ENCODE data around the gene IL17RB.

The IL17RB gene, protein sequence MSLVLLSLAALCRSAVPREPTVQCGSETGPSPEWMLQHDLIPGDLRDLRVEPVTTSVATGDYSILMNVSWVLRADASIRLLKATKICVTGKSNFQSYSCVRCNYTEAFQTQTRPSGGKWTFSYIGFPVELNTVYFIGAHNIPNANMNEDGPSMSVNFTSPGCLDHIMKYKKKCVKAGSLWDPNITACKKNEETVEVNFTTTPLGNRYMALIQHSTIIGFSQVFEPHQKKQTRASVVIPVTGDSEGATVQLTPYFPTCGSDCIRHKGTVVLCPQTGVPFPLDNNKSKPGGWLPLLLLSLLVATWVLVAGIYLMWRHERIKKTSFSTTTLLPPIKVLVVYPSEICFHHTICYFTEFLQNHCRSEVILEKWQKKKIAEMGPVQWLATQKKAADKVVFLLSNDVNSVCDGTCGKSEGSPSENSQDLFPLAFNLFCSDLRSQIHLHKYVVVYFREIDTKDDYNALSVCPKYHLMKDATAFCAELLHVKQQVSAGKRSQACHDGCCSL

DNA sequence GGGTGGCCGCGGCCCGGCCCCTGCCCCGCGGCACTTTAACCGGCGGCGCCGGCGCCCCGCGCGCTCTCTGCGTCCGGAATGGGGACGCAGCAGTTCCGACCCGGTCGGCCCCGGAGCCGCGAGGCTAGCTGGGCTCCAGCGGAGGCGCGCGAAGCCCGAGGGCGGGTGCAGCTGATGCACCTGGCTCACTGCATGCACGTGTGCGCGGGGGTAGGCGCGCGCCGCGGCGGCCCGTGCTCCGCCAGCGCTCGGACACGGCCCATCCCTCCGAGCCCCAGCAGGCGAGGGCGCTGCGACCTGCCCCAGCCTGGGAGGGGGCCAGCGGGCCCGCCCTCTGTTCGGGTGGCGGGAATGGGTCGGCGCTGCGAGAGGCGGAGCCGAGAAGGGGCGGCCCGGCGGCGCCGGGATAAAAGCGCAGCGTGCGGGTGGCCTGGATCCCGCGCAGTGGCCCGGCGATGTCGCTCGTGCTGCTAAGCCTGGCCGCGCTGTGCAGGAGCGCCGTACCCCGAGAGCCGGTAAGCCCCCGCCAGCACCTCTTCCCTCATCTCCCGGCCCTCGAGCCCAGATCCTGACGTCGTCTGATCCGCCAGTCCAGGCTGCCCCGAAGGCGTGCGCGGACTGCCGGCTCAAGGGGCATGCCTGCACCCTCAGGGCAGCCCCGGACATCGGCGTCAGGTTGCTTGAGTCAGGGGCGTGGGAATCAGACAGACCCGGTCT is at the start of gene IL17RB, which contains the start of gene CHDH:
IL17RB (plus strand) TSS at position 435 of the 717 bp plus-strand sequence; CDS start at position 456, 21 bp downstream.
CHDH (minus strand) TSS at position 286 of the 717 bp plus-strand sequence. CDS start 22,411 bp downstream, outside the sequence.
- TF ChIP-seq, protein P1, sequence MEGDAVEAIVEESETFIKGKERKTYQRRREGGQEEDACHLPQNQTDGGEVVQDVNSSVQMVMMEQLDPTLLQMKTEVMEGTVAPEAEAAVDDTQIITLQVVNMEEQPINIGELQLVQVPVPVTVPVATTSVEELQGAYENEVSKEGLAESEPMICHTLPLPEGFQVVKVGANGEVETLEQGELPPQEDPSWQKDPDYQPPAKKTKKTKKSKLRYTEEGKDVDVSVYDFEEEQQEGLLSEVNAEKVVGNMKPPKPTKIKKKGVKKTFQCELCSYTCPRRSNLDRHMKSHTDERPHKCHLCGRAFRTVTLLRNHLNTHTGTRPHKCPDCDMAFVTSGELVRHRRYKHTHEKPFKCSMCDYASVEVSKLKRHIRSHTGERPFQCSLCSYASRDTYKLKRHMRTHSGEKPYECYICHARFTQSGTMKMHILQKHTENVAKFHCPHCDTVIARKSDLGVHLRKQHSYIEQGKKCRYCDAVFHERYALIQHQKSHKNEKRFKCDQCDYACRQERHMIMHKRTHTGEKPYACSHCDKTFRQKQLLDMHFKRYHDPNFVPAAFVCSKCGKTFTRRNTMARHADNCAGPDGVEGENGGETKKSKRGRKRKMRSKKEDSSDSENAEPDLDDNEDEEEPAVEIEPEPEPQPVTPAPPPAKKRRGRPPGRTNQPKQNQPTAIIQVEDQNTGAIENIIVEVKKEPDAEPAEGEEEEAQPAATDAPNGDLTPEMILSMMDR (IDR thresholded peaks at IDR 0.05; ENCODE audit: insufficient read depth, missing control alignments): no peak
- DNase-seq (ENCODE audit: insufficient read length, low spot score) (no peak), FAIRE-seq (no peak)

DNA sequence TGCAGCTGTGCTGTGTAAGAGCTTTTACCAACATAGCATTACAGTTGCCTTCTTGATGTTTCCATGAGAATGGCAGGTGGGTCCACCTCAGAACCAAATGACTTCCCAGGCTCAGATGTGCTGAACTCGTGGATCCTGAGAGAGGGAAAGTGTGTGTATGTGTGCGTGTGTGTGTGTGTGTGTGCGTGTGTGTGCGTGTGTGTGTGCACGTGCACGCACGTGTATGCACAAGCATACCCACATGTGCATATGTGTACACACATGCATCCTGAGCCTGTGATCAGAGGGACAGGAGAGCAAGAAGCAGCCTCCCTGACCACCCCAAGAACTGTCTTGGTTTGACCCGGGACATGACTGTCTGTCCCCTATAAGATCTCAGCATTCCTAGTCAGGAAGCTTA is 48.2 kb upstream of the IL17RB start:
- TF ChIP-seq, protein P1 (IDR thresholded peaks at IDR 0.05; ENCODE audit: insufficient read depth, missing control alignments): no peak
- DNase-seq (ENCODE audit: insufficient read length, low spot score): no peak
- FAIRE-seq: no peak

DNA sequence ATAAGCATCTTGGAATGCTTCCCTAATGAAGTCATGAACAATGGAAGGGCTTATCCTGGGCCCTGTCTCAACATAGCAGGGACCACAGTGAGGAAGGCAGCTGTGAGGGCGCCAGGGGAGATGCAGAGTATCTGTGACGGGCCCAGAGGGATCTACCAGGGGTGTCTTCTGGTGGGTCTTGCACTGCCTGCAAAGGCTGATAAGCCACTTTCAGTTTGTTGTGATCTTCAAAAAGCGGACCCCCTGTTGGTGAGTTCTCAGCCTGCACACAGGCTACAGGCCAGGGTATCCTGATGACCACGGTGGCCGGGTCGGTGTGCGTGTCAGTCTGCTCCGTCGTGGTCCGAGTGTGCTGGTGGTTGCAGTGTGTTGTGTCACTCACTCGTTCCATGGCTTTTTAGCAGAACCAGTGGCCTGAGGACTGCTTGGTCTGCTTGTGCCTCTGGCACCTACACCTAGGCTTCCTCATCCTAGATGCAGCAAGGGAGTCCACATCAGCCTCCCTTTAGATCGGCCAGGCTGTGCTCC is 47.0 kb upstream of the IL17RB start:
- no peak for FAIRE-seq
- no peak for DNase-seq (ENCODE audit: insufficient read length, low spot score)
- TF ChIP-seq, protein P1 (IDR thresholded peaks at IDR 0.05; ENCODE audit: insufficient read depth, missing control alignments): no peak

DNA sequence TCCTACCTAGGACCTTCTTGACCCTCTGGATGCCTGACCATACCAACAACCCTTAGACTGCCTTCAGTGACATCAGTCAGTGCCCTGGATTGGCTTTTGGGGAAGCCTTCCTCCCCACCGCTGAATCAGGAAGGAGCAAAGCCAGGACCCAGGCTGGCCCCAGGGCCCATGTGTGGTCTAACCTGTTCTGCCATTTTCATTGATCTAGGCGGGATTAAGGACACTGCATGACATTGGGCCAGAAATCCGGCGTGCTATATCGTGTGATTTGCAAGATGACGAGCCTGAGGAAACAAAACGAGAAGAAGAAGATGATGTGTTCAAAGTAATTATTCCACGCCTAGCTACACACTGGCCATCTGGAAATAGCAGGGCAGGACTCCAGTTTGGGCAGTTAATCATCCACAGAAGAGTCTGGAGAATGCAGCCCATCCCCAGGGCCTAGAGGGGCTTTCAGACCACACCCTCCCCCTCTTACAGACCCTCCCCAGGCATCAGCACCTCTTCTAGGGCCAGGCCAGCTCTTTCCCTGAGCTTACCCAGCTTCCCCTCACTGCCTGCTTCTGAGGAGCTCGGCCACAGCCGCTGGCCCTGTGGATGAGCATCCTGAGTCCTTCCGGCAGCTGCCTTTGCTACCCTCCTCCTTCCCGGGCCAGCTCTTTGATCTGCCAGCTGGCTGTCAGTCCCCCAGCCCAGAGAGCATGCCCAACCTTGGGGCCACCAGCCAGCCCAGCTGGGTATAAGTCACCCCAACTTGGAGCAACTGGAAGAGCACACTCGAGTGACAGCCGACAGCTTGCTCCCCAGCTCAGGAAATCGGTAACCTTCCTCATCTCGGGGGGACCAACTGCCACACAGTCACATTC is 46.1 kb upstream of the IL17RB start:
- DNase-seq (ENCODE audit: insufficient read length, low spot score): no peak
- FAIRE-seq: no peak
- TF ChIP-seq, protein P1 (IDR thresholded peaks at IDR 0.05; ENCODE audit: insufficient read depth, missing control alignments): no peak

DNA sequence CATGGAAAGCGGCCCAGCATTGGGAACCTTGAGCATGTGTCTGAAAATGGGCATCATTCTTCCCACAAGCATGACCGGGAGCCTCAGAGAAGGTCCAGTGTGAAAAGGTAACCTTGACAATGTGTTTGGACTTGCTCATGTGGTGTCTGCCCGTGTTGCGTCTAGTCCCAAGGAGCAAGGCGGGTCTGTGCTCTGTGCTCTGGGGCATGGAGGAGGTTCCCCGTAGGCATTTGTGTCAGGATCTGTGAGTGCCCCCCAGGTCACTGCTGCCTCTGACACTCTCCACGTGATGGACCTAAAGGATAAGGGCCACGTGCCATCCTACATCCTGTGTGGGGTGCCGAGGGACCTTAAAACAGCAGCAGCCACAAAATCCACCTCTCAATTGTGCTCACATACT is 45.0 kb upstream of the IL17RB start:
- no peak for DNase-seq (ENCODE audit: insufficient read length, low spot score)
- TF ChIP-seq, protein P1 (IDR thresholded peaks at IDR 0.05; ENCODE audit: insufficient read depth, missing control alignments): no peak
- no peak for FAIRE-seq

DNA sequence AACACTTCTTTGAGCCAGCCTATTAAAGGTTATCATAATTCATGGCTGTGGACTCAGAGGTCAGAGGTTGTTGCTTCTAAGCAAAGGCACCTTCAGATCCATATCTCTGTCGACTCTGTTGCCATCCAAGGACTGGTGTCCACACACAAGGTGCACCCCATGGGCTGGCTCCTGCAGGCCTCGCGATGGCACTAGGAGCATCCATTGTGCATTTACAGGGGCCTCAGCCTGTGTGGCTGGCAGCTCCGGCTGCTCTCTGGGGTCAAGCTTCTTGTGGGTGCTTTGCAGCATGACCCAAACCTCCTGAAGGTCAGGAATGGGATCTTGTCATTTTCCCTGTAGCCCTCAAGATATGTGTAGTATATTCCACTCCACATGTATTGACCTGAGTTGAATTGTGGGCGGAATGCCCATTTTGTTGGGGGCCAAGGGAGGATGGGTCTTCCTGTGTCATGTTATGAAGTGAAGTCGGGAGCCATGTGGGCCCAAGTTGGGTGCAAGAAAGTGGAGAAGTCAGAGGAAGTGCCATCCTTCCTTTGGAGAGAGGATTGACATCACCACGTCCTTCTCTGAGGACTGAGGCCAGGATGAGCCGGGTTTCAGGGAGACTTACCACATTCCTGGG is 44.0 kb upstream of the IL17RB start:
- TF ChIP-seq, protein P1 (IDR thresholded peaks at IDR 0.05; ENCODE audit: insufficient read depth, missing control alignments): no peak
- FAIRE-seq (no peak), DNase-seq (ENCODE audit: insufficient read length, low spot score) (no peak)

Data from D721Med (cell line).